B cell (primary cell): Measurements from ENCODE around the gene BLOC1S6. TPM values are rescaled to one million over a fixed set of nuclear protein-coding genes. Genes with fewer than 3 reads are reported as not detected.

Source experiments
- ATAC-seq: fragments of 200-7000 bp; cut with Tn5 transposase; one replicate; pipeline ENCODE4 v1.10.0; 2021; ENCODE audit warnings: low read depth, mild to moderate bottlenecking, moderate number of reproducible peaks, moderate library complexity
- CTCF ChIA-PET: fragments of 350-600 bp; sonication (Branson Sonifier 250); formaldehyde crosslinking; loops from one replicate; lab custom pipeline; 2021; ENCODE audit warnings: antibody characterized with exemption, inconsistent platforms; lab: Charles Lee
- POLR2A ChIA-PET: fragments of 350-600 bp; sonication (Branson Sonifier 250); formaldehyde crosslinking; loops from one replicate; lab custom pipeline; 2021; ENCODE audit warnings: antibody characterized with exemption; lab: Charles Lee
- DNase-seq: peaks from one replicate; pipeline ENCODE4 v3.0.0; 2013
- H2AFZ ChIP-seq: 2 replicates; pipeline ENCODE4 v1.6.1; 2012; ENCODE audit warnings: mild to moderate bottlenecking, low read depth, low read length; ENCODE audit not compliant: insufficient read depth, poor library complexity, severe bottlenecking
- H3K27ac ChIP-seq, 2 donors: 1 replicate in 1 of 2; 2 replicates in 1 of 2; pipeline ENCODE4 v1.5.1; 2012 to 2013; ENCODE audit warnings: low read length in 2 of 2, mild to moderate bottlenecking in 2 of 2, moderate library complexity in 1 of 2
- H3K27me3 ChIP-seq, 4 experiments: fragments of 200-600 bp in 1 of 4; sonication (generic) in 1 of 4; replicated peaks in 1 of 4; 1 replicate in 2 of 4; 2 replicates in 2 of 4; pipeline versions ENCODE4 v1.6.1 to v1.7.0; 2013 to 2016; ENCODE audit warnings: low read length in 3 of 4, mild to moderate bottlenecking in 2 of 4, mixed read lengths in 1 of 4, moderate library complexity in 1 of 4; ENCODE audit not compliant: insufficient read depth in 4 of 4, control insufficient read depth in 3 of 4; ENCODE audit errors: control extremely low read depth in 1 of 4
- H3K36me3 ChIP-seq, 2 experiments: replicated peaks in 1 of 2; 1 replicate in 1 of 2; 2 replicates in 1 of 2; pipeline versions ENCODE4 v1.6.1 to v1.7.1; 2013; ENCODE audit warnings: low read length in 1 of 2; ENCODE audit not compliant: insufficient read depth in 2 of 2, control insufficient read depth in 1 of 2; ENCODE audit errors: control extremely low read depth in 1 of 2, extremely low read depth in 1 of 2
- H3K4me1 ChIP-seq, 2 donors: fragments of 200-600 bp in 1 of 2; sonication (generic) in 1 of 2; 1 replicate in 1 of 2; 2 replicates in 1 of 2; pipeline versions ENCODE4 v1.5.1 to v1.6.1; 2013 to 2017; ENCODE audit warnings: low read length in 2 of 2; ENCODE audit not compliant: control insufficient read depth in 2 of 2, insufficient read depth in 2 of 2
- H3K4me2 ChIP-seq: replicated peaks from 2 replicates; pipeline ENCODE3; 2012; ENCODE audit warnings: mild to moderate bottlenecking, low read depth, low read length; ENCODE audit not compliant: poor library complexity, severe bottlenecking
- H3K4me3 ChIP-seq, 5 experiments: fragments of 200-600 bp in 1 of 5; sonication (generic) in 1 of 5; 1 replicate in 3 of 5; 2 replicates in 2 of 5; pipeline versions ENCODE4 v1.5.1 to v1.7.0; 2011 to 2016; ENCODE audit warnings: low read length in 4 of 5, mild to moderate bottlenecking in 4 of 5, low read depth in 2 of 5, control low read depth in 1 of 5, moderate library complexity in 1 of 5; ENCODE audit not compliant: insufficient read depth in 1 of 5; ENCODE audit errors: control extremely low read depth in 1 of 5, extremely low read depth in 1 of 5
- H3K79me2 ChIP-seq: fragments of 200-600 bp; sonication (generic); one replicate; pipeline ENCODE4 v1.6.0; 2016; ENCODE audit warnings: low read length; ENCODE audit not compliant: control insufficient read depth, insufficient read depth
- H3K9ac ChIP-seq: fragments of 200-600 bp; sonication (generic); 2 replicates; pipeline ENCODE4 v1.6.1; 2017; ENCODE audit warnings: mild to moderate bottlenecking, low read length, moderate library complexity
- H3K9me3 ChIP-seq, 3 donors: one replicate each; pipeline versions ENCODE4 v1.6.1 to v1.7.1; 2013; ENCODE audit warnings: low read length in 2 of 3; ENCODE audit not compliant: control insufficient read depth in 2 of 3, insufficient read depth in 1 of 3; ENCODE audit errors: control extremely low read depth in 1 of 3
- H4K20me1 ChIP-seq: 2 replicates; pipeline ENCODE4 v1.6.0; 2012; ENCODE audit warnings: mild to moderate bottlenecking, low read length; ENCODE audit not compliant: insufficient read depth, control insufficient read depth, poor library complexity, severe bottlenecking
- H3K27ac Mint-ChIP-seq: one replicate; pipeline ENCODE4 v1.8.0; 2021; ENCODE audit warnings: mixed read lengths
- H3K27me3 Mint-ChIP-seq: one replicate; pipeline ENCODE4 v1.8.0; 2021; ENCODE audit warnings: mixed read lengths
- H3K4me1 Mint-ChIP-seq: one replicate; pipeline ENCODE4 v1.8.0; 2021; ENCODE audit warnings: mixed read lengths
- H3K4me3 Mint-ChIP-seq: one replicate; pipeline ENCODE4 v1.8.0; 2021; ENCODE audit warnings: mixed read lengths
- H3K9me3 Mint-ChIP-seq: one replicate; pipeline ENCODE4 v1.8.0; 2022; ENCODE audit warnings: mixed read lengths; ENCODE audit not compliant: insufficient read depth
- CTCF ChIP-seq: fragments of 200-600 bp; IDR thresholded peaks from one replicate; pipeline ENCODE4 v1.8.0; 2022; ENCODE audit warnings: antibody characterized with exemption, mild to moderate bottlenecking
- EZH2 ChIP-seq: IDR thresholded peaks from 2 replicates; pipeline ENCODE4 v1.6.1; 2012; ENCODE audit warnings: borderline replicate concordance, low read depth, mild to moderate bottlenecking, moderate library complexity, low read length; ENCODE audit not compliant: insufficient read depth, poor library complexity, severe bottlenecking
- WGBS: methylation state at CpG from one replicate; pipeline ENCODE4 v1.1.5; 2013; ENCODE audit warnings: missing lambda C conversion rate; ENCODE audit not compliant: insufficient coverage; 5-methylcytosine and 5-hydroxymethylcytosine counted together
- intact Hi-C: fragments of 100-400 bp; cut with micrococcal nuclease; formaldehyde crosslinking; loops from one replicate; pipeline ENCODE4 v1.10.0; 2022
- polyA plus RNA-seq: library from polyadenylated mRNA; depleted of rRNA; stranded (reverse); fragments of >200 nt; gene quantifications from 2 replicates; pipeline ENCODE4 v1.2.3, GENCODE V29; 2012
- total RNA-seq, 2 donors: library from RNA; stranded (reverse); fragments of 120-200 nt in 1 of 2; gene quantifications; 1 replicate in 1 of 2; 2 replicates in 1 of 2; pipeline versions ENCODE4 v1.2.3 to v1.2.4, GENCODE V29; 2013 to 2022

BLOC1S6 gene
- total and polyA plus RNA-seq, 2 donors (not counting 1 experiment from before 2014, with no cell fraction given) = 12.4 to 60.8 TPM

- WGBS = 87% methylated on average over 6 of the region's 9 CpGs
- Histone ChIP-seq H3K9ac (no peak overlapping the region), H2AFZ (no peak overlapping the region), H3K4me3 (no peak overlapping the region), H3K27me3 (no peaks in the 10 kb centered on the region), H4K20me1 (peaks cover 87% of the 10 kb centered on the region), H3K36me3 (peaks cover 2 to 9% of the 10 kb centered on the region in 2 experiments), H3K4me2 (no peak overlapping the region), H3K27ac (no peak overlapping the region), H3K79me2 (peaks cover 99% of the 10 kb centered on the region), H3K4me1 (peaks cover 9 to 10% of the 10 kb centered on the region in 2 donors), H3K9me3 (peaks cover 0 to 3% (median 0%) of the 10 kb centered on the region in 3 donors)
- H3K9me3 Mint-ChIP-seq = no peaks in the 10 kb centered on the region
- no peak for ATAC-seq
- peak overlapping the region; percentile 26 for H3K27ac Mint-ChIP-seq
- no peak for DNase-seq
- no peaks in the 10 kb centered on the region for H3K27me3 Mint-ChIP-seq
- H3K4me3 Mint-ChIP-seq = no peak overlapping the region
- TF ChIP-seq CTCF = no peak
- no peak for TF ChIP-seq EZH2
- H3K4me1 Mint-ChIP-seq = peaks cover 40% of the 10 kb centered on the region
- ChIA-PET CTCF (interaction anchor here (0.6 to 1.5 kb wide), 3 partner anchors 10 to 254 kb away, joined by 3 to 6 read pairs (median 4); partner anchors contain the start of gene SQOR), POLR2A (no interaction called here)
- intact Hi-C loops = no loop called here
Observed at GRCh38 chr15:45645026-45645980, 58.1 kb downstream of the BLOC1S6 start.

DNA sequence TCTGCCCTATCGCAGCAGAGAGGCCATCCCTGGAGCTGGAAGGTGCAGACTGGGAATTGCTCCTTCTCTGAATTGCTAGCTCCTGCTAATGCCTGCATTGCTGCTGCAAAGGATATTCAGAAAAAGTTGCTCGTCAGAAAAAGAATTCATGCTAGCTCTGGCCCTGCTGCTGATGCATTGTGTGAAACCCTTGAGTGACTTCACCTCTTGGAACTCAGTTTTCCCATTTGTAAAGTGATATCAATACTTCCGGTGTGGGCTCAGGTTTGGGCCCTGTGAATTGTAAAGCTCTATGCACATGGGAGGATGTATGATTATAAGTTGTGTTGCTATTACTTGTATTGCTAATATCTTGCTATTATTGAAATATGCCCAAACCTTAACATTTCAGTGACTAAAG is 59.0 kb downstream of the BLOC1S6 start:
- H3K27ac Mint-ChIP-seq = no peak overlapping the region

More for the DNA sequence above, 59.0 kb downstream of the BLOC1S6 start:
- Mint-ChIP-seq H3K4me1 (peaks cover 40% of the 10 kb centered on the region), H3K9me3 (no peaks in the 10 kb centered on the region), H3K4me3 (no peak overlapping the region), H3K27me3 (no peaks in the 10 kb centered on the region)
- ATAC-seq = no peak
- intact Hi-C loops = no loop called here
- Histone ChIP-seq H3K9ac (no peak overlapping the region), H3K36me3 (peaks cover 2 to 9% of the 10 kb centered on the region in 2 experiments), H3K4me2 (no peak overlapping the region), H3K4me3 (no peak overlapping the region), H4K20me1 (peaks cover 96% of the 10 kb centered on the region), H3K27me3 (no peaks in the 10 kb centered on the region), H2AFZ (no peak overlapping the region), H3K79me2 (peaks cover 99% of the 10 kb centered on the region), H3K27ac (no peak overlapping the region), H3K9me3 (peaks cover 0 to 6% (median 0%) of the 10 kb centered on the region in 3 donors), H3K4me1 (peaks cover 9 to 10% of the 10 kb centered on the region in 2 donors)
- POLR2A ChIA-PET = no interaction called here
- CTCF ChIA-PET = interaction anchor here (0.6 kb wide), 1 partner anchor 69 kb away, joined by 6 read pairs; no protein-coding TSS in a partner anchor
- 100% methylated on average over 2 of the region's 3 CpGs for WGBS
- TF ChIP-seq EZH2 (no peak), CTCF (no peak)
- DNase-seq = no peak
